Loucy (cell line): ENCODE data around the gene CHEK2.

ENCODE experiments used
- H2AFZ ChIP-seq: fragments of 200-600 bp; sonication (generic); 2 replicates; pipeline ENCODE4 v1.6.0; 2016; ENCODE audit warnings: antibody characterized with exemption, mild to moderate bottlenecking, low read length, moderate library complexity
- H3F3A ChIP-seq: fragments of 200-600 bp; 2 replicates; pipeline ENCODE4 v1.6.0; 2016; ENCODE audit warnings: antibody characterized with exemption, low read depth, mild to moderate bottlenecking
- H3K27me3 ChIP-seq: fragments of 200-600 bp; sonication (generic); 2 replicates; pipeline ENCODE4 v1.6.1; 2014; ENCODE audit warnings: low read length, mild to moderate bottlenecking; ENCODE audit not compliant: insufficient read depth, poor library complexity, severe bottlenecking
- H3K36me3 ChIP-seq: fragments of 200-600 bp; sonication (generic); 2 replicates; pipeline ENCODE4 v1.6.1; 2016; ENCODE audit warnings: low read length; ENCODE audit not compliant: insufficient read depth
- H3K4me1 ChIP-seq: fragments of 200-600 bp; sonication (generic); 2 replicates; pipeline ENCODE4 v1.5.1; 2014; ENCODE audit warnings: low read length, mild to moderate bottlenecking; ENCODE audit not compliant: insufficient read depth, poor library complexity, severe bottlenecking
- H3K4me2 ChIP-seq: fragments of 200-600 bp; sonication (generic); 2 replicates; pipeline ENCODE4 v1.6.0; 2014; ENCODE audit warnings: antibody characterized with exemption, low read length, low read depth, mild to moderate bottlenecking; ENCODE audit not compliant: poor library complexity, severe bottlenecking
- H3K4me3 ChIP-seq: fragments of 200-600 bp; sonication (generic); 2 replicates; pipeline ENCODE4 v1.5.1; 2014; ENCODE audit warnings: low read length, mild to moderate bottlenecking, mixed read lengths; ENCODE audit not compliant: poor library complexity, severe bottlenecking
- H3K79me2 ChIP-seq: fragments of 200-600 bp; sonication (generic); 2 replicates; pipeline ENCODE4 v1.6.1; 2014; ENCODE audit warnings: low read length; ENCODE audit not compliant: insufficient read depth
- H3K9ac ChIP-seq: fragments of 200-600 bp; sonication (generic); 2 replicates; pipeline ENCODE4 v1.6.0; 2014; ENCODE audit warnings: mild to moderate bottlenecking, low read depth, low read length, moderate library complexity; ENCODE audit not compliant: poor library complexity, severe bottlenecking
- H3K9me2 ChIP-seq: fragments of 200-600 bp; sonication (generic); replicated peaks from 2 replicates; pipeline ENCODE4 v1.6.1; 2016; ENCODE audit warnings: low read depth, low read length, mixed read lengths
- H3K9me3 ChIP-seq: fragments of 200-600 bp; sonication (generic); 2 replicates; pipeline ENCODE4 v1.6.1; 2014; ENCODE audit warnings: mild to moderate bottlenecking, antibody characterized with exemption, low read length, low read depth; ENCODE audit not compliant: insufficient read depth
- H4K20me1 ChIP-seq: fragments of 200-600 bp; sonication (generic); 2 replicates; pipeline ENCODE4 v1.6.0; 2014; ENCODE audit warnings: antibody characterized with exemption, low read length, mild to moderate bottlenecking; ENCODE audit not compliant: insufficient read depth, poor library complexity, severe bottlenecking
- CTCF ChIP-seq: fragments of 200-600 bp; sonication (generic); conservative IDR thresholded peaks from 2 replicates; pipeline ENCODE4 v1.5.1; 2014; ENCODE audit warnings: mild to moderate bottlenecking, antibody characterized with exemption, low read length
- EZH2phosphoT487 ChIP-seq: fragments of 200-600 bp; IDR thresholded peaks from 2 replicates; pipeline ENCODE4 v1.6.1; 2018; ENCODE audit warnings: antibody characterized with exemption, mild to moderate bottlenecking, moderate library complexity, borderline replicate concordance

The CHEK2 gene

GRCh38 chr22:28728002-28728401 lies 13.6 kb downstream of the CHEK2 start:
- no peaks in the 10 kb centered on the region for H3K9me2 ChIP-seq
- H3K79me2 ChIP-seq = peaks cover 8% of the 10 kb centered on the region; the same call in 1 of the 2 replicates
- H2AFZ ChIP-seq = no peak overlapping the region
- H3K9me3 ChIP-seq = no peaks in the 10 kb centered on the region
- no peak overlapping the region for H3K4me3 ChIP-seq
- TF ChIP-seq EZH2phosphoT487 (no peak), CTCF (no peak)
- H4K20me1 ChIP-seq = no peaks in the 10 kb centered on the region
- H3F3A ChIP-seq = no peaks in the 10 kb centered on the region
- no peak overlapping the region for H3K9ac ChIP-seq
- peaks cover 40% of the 10 kb centered on the region; the same call in 1 of the 2 replicates for H3K36me3 ChIP-seq
- no peaks in the 10 kb centered on the region for H3K4me1 ChIP-seq
- H3K4me2 ChIP-seq = no peak overlapping the region
- no peaks in the 10 kb centered on the region for H3K27me3 ChIP-seq

GRCh38 chr22:28718044-28718443 lies 23.6 kb downstream of the CHEK2 start:
- Histone ChIP-seq H3F3A (no peaks in the 10 kb centered on the region), H3K36me3 (peaks cover 36% of the 10 kb centered on the region; the same call in 1 of the 2 replicates), H3K9me3 (no peaks in the 10 kb centered on the region), H2AFZ (no peak overlapping the region), H3K9ac (no peak overlapping the region), H3K4me1 (peaks cover 9% of the 10 kb centered on the region), H3K4me3 (no peak overlapping the region), H3K4me2 (no peak overlapping the region), H3K9me2 (no peaks in the 10 kb centered on the region), H3K27me3 (no peaks in the 10 kb centered on the region), H4K20me1 (no peaks in the 10 kb centered on the region), H3K79me2 (no peaks in the 10 kb centered on the region)
- TF ChIP-seq EZH2phosphoT487 (no peak), CTCF (no peak)

GRCh38 chr22:28716686-28717085 lies 24.9 kb downstream of the CHEK2 start:
- no peak overlapping the region for H3K4me3 ChIP-seq
- H2AFZ ChIP-seq = no peak overlapping the region
- H3K4me2 ChIP-seq = no peak overlapping the region
- no peak overlapping the region for H3K9ac ChIP-seq
- no peaks in the 10 kb centered on the region for H3K27me3 ChIP-seq
- no peaks in the 10 kb centered on the region for H3K9me3 ChIP-seq
- H4K20me1 ChIP-seq = no peaks in the 10 kb centered on the region
- H3K4me1 ChIP-seq = peaks cover 12% of the 10 kb centered on the region
- H3F3A ChIP-seq = no peaks in the 10 kb centered on the region
- no peaks in the 10 kb centered on the region for H3K79me2 ChIP-seq
- no peak for TF ChIP-seq EZH2phosphoT487
- no peak for TF ChIP-seq CTCF
- no peaks in the 10 kb centered on the region for H3K9me2 ChIP-seq
- peaks cover 32% of the 10 kb centered on the region; the same call in 1 of the 2 replicates for H3K36me3 ChIP-seq
